GM19023 (cell line): ENCODE results near the gene TMEM208.

Experiments
- ATAC-seq: cut with Tn5 transposase; IDR thresholded peaks from one replicate; pipeline ENCODE4 v1.9.1; 2021; ENCODE audit warnings: mild to moderate bottlenecking, moderate library complexity; ENCODE audit not compliant: unreplicated experiment

The TMEM208 gene

GRCh38 chr16:67248401-67249177 lies 21.7 kb downstream of the TMEM208 start, which contains the start of gene SLC9A5:
Gene SLC9A5 (plus strand): TSS chr16:67248979. CDS start chr16:67249015, 36 bp downstream.
- no peak for ATAC-seq

GRCh38 chr16:67249178-67250044 lies 22.5 kb downstream of the TMEM208 start:
- ATAC-seq = no peak

DNA sequence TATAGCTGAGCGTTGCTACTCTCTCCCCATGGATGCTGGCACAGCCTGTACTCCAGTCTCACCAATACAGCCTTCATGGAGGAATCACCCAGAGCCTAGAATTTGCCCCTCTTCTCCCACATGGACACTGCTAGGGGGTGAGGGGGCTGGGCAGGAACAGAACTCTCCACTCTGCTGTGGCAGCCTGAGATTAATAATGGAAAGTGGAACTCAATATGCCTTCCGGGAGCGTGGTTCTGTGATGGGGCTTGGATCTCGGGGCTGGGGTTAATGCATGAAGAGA lies 23.1 kb downstream of the TMEM208 start:
- no peak for ATAC-seq

DNA sequence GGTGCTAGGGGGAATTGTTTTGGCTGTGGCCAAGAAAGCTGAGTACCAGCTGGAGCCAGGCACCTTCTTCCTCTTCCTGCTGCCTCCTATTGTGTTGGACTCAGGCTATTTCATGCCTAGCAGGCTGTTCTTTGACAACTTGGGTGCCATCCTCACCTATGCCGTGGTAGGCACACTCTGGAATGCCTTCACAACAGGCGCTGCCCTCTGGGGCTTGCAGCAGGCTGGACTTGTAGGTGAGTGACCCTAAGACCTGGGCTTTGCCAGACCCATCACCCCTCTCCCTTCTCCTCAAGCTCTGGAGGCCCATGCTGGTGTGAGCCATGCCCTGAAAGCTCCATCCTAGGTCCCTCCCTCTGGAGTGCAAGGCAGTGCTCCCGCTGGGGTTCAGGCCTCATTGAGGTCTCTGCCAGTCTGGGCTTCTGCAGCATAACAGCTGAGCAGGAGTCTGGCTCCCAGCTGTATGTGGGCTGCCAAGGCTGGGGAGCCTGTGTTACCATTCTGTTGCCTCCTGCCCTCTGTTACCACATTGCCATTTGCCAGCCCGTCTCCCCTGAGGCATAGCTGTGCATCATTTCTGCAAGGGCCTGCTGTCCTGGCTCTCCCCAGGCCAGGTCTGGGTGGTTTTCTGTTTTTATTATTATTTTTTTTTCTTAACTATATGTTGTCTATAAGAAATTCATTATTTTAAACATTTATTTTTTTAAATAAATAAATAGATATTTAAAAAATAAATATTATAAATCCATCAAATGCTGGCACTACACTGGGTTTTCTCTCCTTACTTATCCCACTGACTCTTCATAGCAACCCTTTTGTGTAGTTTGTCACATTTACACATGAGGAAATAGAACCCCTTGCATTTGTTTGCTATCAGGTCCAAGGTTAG lies 25.9 kb downstream of the TMEM208 start:
- ATAC-seq = no peak

- no peak for ATAC-seq
Measured at GRCh38 chr16:67254801-67255552, 28.0 kb downstream of the TMEM208 start.

DNA sequence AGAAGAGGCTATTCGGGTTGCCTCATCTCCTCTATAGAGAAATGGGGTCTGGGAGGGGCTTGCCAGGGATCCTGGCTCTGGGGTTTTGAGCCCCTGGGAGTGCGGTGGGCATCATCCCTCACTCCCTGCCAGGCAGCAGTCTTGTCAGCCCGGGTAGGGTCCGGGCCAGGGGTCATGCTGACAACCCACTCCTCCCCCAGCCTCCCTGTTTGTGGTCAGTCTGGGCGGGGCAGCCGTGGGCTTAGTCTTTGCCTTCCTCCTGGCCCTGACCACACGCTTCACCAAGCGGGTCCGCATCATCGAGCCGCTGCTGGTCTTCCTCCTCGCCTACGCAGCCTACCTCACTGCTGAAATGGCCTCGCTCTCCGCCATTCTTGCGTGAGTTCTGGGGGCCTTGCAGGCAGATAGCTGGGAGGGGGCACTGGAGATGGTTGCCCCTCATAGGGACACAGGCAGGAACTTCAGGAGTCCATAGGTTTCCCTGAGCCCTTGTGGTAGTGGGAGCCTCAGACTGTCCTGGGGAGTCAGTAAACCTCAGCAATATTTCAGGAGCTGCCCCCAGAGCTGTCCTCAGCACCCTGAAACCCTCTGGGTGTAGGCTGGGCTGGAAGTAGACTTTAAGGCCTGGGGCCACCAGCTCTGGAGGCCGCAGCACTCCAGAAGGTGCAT lies 28.8 kb downstream of the TMEM208 start:
- ATAC-seq = no peak

DNA sequence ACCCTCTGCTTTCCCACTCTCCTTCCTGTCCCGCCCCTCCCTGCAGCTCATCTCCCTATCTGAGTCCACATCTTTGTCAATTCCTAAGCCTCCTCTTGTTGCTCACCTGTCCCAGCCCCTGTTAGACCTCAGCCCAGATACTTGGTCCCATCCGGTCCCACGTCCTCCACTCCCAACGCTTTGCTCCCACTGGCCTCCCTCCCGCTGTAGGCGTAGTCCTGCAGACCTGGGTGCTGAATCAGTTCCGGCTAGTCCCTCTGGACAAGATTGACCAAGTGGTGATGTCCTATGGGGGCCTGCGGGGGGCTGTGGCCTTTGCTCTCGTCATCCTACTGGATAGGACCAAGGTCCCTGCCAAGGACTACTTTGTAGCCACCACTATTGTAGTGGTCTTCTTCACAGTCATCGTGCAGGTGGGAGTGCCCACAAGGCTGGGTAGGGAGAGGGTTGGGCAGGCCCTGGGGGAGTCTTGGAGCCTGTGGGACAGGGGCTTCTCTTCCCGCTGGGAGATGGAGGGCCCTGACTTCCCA lies 29.8 kb downstream of the TMEM208 start:
- ATAC-seq = no peak

GRCh38 chr16:67257486-67258160 lies 30.7 kb downstream of the TMEM208 start:
- no peak for ATAC-seq

GRCh38 chr16:67258161-67258835 lies 31.4 kb downstream of the TMEM208 start:
- no peak for ATAC-seq

DNA sequence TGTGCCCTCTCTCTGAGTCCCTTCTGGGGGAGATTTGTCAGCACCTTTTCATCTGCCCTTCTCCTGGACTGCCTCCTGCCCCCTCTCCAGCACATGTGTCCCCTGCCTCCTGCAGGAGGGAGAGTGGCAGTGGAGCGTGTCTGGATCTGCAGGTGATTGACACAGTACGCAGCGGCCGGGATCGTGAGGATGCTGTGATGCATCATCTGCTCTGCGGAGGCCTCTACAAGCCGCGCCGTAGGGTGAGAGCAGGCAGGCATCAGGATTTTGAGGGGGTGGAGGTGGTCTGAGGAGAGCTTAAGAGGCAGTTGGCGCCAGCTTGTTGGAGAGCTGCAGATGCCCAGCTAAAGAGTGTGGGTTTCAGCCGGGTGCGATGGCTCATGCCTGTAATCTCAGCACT lies 32.8 kb downstream of the TMEM208 start:
- no peak for ATAC-seq

GRCh38 chr16:67260426-67261063 lies 33.6 kb downstream of the TMEM208 start:
- no peak for ATAC-seq

DNA sequence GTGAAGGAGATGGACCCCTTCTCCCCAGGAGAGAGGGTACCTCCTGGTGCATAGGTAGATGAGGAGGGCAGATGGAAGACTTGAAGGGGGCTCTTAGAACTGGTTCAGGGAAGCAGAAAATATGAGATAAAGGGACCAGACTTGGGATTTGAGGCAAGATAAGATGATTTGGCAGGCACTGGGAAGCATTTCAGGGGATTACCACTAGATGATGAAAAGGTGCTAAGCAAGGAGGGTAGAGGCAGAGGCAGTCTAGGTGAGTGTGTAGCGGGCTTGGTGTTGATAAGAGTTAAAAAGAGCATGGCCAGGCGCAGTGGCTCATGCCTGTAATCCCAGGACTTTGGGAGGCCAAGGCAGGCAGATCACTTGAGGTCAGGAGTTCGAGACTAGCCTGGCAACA lies 36.3 kb downstream of the TMEM208 start:
- no peak for ATAC-seq

DNA sequence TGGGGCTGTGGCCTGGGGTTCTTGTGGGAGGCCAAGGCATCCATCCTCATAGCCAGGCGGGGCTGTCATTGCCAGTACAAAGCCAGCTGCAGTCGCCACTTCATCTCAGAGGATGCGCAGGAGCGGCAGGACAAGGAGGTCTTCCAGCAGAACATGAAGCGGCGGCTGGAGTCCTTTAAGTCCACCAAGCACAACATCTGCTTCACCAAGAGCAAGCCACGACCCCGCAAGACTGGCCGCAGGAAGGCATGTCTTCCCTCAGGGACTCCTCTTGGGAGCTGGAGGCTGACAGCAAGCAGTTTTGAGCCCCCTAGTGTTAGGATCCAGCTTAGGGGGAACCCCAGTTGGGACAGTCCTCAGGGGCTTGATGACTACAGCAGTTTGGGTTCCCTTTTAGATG lies 37.3 kb downstream of the TMEM208 start:
- no peak for ATAC-seq

- ATAC-seq = no peak
Measured at GRCh38 chr16:67264866-67265265, 37.9 kb downstream of the TMEM208 start.

DNA sequence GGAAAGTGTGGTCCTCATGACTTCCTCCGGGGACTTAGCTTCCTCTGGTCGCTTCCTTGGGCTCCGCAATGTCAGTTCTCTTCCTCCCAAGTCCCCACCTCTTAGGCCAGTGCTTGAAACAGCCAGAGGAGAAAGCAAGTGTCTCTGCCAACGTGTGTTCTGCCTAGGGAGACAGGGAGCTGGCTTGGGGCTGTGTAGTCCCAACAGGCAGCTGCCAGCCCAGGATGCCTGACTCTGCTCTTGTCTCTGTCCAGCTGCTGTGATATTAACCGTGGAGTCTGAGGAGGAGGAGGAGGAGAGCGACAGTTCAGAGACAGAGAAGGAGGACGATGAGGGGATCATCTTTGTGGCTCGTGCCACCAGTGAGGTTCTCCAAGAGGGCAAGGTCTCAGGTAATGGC lies 38.9 kb downstream of the TMEM208 start:
- ATAC-seq = no peak

DNA sequence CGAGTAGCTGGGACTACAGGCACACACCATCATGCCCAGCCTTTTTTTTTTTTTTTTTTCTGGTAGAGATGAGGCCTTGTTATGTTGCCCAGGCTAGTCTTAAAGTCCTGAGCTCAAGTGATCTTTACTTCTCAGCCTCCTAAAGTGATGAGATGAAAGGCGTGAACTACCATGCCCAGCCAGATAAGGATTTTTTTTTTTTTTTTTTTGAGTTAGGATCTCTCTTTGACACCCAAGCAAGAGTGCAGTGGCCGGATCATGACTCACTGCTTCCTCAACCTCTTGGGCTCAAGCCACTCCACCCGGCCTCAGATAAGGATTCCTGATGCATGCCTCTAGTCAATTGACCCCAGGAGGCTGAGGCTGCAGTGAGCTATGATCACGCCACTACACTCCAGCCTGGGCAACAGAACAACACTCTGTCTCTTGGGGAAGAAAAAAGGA lies 41.2 kb downstream of the TMEM208 start:
- no peak for ATAC-seq

DNA sequence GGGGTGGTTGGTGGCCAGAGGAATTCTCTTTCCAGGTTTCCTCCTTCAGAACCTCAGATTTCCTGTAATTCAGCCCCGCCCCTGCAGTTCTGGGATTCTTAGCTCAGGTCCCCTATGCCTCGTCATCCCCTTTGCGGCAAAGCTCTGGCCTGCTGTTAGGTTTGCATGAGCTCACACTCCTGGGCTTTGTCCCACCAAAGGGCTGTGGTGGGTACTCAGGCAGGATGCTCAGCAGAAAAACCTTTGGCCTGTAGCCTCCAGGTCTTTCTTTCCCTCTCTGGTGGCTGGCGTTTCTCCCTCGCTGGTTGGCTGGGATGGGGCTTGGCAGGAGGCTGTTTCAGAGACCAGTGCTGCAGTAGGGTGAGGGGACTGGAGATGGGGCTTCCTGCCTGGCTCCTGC lies 42.8 kb downstream of the TMEM208 start:
- no peak for ATAC-seq

DNA sequence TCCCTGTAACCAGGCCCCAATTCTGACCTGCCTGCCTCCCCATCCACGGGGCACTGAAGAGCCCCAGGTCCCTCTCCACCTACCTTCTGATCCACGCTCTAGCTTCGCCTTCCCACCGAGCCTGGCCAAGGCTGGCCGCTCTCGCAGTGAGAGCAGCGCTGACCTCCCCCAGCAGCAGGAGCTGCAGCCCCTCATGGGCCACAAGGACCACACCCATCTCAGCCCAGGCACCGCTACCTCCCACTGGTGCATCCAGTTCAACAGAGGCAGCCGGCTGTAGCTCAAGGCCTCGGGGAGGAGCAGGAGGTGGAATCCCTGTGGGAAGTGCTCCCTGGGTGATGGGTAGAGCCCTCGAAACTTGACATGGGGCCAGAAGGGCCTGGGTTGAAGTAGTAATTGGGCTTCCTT lies 44.0 kb downstream of the TMEM208 start:
- ATAC-seq = no peak
